Measurements from ENCODE around the gene MOGAT2. TPM values are rescaled to one million over a fixed set of nuclear protein-coding genes. Genes with fewer than 3 reads are reported as not detected.
"Not testable (repeated sequence)": the region's sequence is repeated elsewhere in the genome, so short reads cannot be mapped to it uniquely, and the experiment has no call there.

Gene MOGAT2
- polyA plus RNA-seq, 3 donors = 1.0 to 1.5 (median 1.0) TPM

GRCh38 chr11:75718419-75719339 lies 1.0 kb downstream of the MOGAT2 start:
- no peak for DNase-seq

GRCh38 chr11:75719340-75720239 lies 2.0 kb downstream of the MOGAT2 start:
- no peak for DNase-seq

DNA sequence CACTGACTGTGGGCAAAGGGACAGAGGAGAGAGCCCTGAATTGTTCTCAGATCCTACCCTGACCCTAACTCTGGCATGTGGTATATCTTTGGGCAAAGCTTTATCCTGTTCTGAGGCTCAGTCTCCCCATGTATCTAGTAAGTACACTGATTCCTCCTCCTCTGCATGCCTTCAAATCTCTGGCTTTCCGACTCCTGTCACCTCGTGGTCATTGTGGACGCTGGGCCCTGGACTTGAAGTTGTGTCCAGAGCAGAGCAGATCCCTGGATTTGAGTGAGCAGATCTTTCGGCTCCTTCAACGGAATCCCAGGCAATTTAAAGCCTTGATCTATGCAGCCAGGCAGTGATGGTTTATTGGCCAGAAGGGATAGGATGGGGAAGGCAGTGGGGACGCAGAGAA lies 3.0 kb downstream of the MOGAT2 start:
- DNase-seq = no peak

DNA sequence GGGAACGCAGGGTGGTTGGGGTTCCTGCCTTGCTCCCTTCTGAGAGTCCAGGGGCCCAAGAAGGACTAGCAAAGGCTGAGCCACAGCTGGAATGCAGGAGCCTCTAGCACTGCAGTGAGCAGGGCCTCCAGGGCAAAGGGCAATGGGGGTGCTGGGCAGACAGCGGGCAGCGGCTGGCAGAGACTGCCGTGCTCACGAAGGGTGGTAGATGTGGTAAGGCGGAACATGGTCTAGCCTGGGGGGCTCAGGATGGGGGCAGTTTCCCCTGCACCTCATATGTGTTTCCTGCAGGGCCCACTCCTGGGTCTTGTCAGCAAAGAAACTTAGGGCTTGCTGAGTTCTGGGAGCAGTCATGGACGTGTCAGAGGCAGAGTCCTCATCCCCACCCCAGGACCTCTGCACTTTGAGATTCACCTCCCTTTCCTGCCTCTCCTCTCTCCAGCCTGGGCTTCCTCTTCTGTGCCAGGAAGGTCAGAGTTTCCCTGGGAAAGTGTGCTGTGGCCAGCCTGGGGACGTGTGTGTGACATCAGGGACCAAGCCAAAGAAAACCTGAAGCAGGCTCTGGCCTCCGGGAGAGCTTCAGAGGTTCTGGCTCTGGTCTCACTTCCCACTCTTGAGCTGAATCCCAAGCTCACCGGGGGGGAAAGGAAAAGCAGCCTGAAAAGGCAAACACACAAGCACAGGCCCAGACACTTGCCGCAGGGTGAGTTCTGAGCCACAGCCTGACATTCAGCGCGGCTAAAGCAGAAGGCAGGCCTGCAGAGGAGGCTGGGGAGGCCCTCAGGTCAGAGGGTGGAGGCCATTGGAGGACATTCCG lies 4.4 kb downstream of the MOGAT2 start:
- no peak for DNase-seq

GRCh38 chr11:75722669-75723042 lies 5.0 kb downstream of the MOGAT2 start:
- no peak for DNase-seq

GRCh38 chr11:75725547-75726320 lies 8.1 kb downstream of the MOGAT2 start:
- DNase-seq = no peak

- no peak for DNase-seq
These were observed 11.4 kb downstream of the MOGAT2 start for GRCh38 chr11:75728992-75729391.

GRCh38 chr11:75731095-75731494 lies 13.5 kb downstream of the MOGAT2 start:
- DNase-seq = no peak

DNA sequence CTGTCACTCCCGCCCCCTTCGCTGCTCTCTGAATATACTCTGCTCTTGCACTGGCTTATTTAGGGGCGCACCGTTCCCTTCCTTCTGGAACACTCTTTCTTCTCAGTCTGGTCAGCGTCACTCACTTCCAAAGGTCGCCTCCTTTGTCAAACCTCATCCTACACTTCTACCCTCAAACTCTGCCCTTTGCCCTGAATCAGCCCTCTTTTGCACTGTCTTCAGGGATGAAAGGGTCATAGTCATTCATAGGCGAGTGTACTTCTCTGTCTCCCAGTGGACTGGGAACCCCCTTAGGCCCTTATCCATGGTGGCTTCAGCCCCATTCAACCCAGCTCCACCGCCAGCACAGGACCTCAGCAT lies 15.4 kb downstream of the MOGAT2 start:
- no peak for DNase-seq

- DNase-seq = peak; percentile 43
These were observed 15.9 kb downstream of the MOGAT2 start for GRCh38 chr11:75733431-75734107.

DNA sequence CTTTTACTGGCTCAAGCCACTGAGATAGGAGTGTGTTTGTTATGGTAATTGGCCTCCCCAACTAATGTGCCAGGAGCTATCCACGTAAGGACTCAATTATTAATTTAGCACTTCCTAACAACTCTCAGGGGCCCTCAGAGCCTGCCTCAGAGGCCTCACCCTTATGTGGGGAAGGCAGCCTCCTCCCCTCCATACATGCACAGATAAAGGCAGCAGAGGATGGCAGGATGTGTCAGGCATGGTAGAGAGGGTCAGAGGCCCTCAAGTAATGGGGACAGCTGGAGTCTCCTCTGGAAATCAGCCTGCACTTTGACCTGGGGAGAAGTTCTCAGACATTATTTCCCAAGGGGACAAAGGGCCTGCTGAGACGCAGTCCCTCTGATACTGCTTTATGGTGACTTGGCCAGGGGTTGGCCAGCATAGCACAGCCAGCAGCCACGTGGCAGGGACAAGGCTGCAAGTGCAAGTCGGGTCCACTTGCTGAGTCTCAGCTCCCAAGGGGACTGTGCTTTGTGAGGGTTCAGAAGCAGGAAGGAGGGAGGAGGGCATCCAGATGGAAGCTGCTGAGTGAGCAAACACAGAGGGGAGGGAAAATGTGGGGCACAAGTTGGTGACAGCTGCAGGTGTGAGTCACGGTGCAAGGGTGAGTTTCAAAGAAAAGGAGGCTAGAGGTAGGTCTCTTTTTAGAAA lies 17.0 kb downstream of the MOGAT2 start:
- DNase-seq = no peak

GRCh38 chr11:75735181-75735845 lies 17.7 kb downstream of the MOGAT2 start:
- DNase-seq = no peak

DNA sequence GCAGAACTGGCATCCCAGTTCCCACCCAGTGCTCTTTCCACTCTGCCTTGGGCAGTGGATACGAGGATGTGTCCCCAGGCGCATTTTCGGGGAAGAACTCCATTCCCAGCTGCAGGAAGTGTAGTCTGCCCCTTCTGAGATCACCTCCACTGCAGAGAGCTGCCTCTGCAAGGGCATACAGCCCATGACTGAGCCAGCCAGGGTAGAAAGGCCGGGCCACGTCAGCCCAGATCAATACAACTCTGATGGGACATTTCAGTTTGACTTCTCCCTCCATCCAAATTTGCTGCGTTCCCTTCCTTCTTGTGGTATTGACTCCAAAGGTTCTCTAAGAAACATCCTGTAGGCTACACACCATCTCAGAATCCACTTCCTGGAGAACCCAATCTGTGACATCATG lies 19.7 kb downstream of the MOGAT2 start:
- DNase-seq = no peak

GRCh38 chr11:75740681-75741080 lies 23.0 kb downstream of the MOGAT2 start:
- no peak for DNase-seq

GRCh38 chr11:75743159-75743558 lies 25.5 kb downstream of the MOGAT2 start:
- DNase-seq = not testable (repeated sequence)

DNA sequence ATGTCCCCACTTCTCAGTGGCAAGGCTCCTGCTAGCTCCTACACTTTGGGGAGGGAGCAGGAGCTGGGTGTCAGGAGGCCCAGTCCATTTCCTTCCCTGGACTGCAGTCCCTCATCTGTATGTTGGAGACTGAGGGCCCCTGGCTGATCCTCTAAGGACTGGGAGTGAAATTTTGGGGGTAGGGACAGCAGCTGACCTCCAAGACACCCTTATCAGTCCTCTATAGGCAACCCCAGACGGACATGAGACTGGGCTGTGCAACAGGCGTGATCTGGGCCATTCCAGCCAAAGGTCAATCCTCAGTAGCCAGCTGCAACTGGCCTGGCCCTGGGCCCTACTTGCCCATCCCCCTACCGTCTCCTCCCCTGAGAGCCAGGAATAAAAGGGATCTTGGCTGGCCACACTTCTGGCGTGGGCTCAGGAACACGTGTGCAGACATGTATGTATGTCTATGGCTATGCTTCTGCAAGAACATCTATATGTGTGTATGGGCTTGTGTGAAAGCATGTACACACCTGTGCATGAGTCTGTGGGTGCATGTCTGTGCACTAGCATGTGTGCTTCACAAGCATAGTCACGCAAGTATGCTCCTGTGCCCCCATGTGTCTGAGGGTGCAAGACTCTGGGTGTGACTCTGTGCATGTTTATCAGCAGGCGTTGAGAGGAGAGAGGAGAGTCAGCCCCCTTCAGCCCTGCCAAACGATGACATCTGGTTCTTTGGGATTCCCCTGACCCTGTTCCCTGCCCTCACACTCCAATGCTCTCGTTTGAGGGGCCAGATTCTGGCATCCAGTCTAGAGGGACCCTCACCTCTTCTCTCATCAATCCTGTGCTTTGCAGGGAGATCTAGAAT lies 26.3 kb downstream of the MOGAT2 start:
- DNase-seq = no peak

GRCh38 chr11:75745807-75746206 lies 28.2 kb downstream of the MOGAT2 start:
- DNase-seq = no peak

DNA sequence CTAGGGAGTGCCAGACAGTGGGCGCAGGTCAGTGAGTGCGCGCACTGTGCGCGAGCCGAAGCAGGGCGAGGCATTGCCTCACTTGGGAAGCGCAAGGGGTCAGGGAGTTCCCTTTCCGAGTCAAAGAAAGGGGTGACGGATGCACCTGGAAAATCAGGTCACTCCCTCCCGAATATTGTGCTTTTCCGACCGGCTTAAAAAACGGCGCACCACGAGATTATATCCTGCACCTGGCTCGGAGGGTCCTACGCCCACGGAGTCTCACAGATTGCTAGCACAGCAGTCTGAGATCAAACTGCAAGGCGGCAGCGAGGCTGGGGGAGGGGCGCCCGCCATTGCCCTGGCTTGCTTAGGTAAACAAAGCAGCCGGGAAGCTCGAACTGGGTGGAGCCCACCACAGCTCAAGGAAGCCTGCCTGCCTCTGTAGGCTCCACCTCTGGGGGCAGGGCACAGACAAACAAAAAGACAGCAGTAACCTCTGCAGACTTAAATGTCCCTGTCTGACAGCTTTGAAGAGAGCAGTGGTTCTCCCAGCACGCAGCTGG lies 31.2 kb downstream of the MOGAT2 start:
- DNase-seq = not testable (repeated sequence)

All from renal pelvis (tissue), 4 donors.